Transverse colon (tissue), 4 donors: Measurements from ENCODE around the gene ST3GAL3.

Experiments
- POLR2A ChIP-seq: fragments of 450-650 bp; IDR thresholded peaks from one replicate; pipeline ENCODE4 v1.6.1; 2016; ENCODE audit warnings: antibody characterized with exemption, mild to moderate bottlenecking, moderate library complexity
- POLR2AphosphoS5 ChIP-seq, 3 donors: sonication (generic); formaldehyde crosslinking; IDR thresholded peaks; one replicate each; pipeline ENCODE4 v1.6.1; 2016; ENCODE audit warnings: antibody characterized with exemption in 3 of 3
- TF ChIP-seq, protein P1 (sequence below), 5 experiments: fragments of 200-600 bp in 3 of 5; fragments of 450-650 bp in 2 of 5; sonication (generic) in 3 of 5; IDR thresholded peaks; 1 replicate in 2 of 5; 2 replicates in 3 of 5; pipeline ENCODE4 v1.5.1; 2016 to 2017; ENCODE audit warnings: antibody characterized with exemption in 5 of 5, inconsistent platforms in 3 of 5, mild to moderate bottlenecking in 2 of 5, moderate library complexity in 1 of 5

DNA sequence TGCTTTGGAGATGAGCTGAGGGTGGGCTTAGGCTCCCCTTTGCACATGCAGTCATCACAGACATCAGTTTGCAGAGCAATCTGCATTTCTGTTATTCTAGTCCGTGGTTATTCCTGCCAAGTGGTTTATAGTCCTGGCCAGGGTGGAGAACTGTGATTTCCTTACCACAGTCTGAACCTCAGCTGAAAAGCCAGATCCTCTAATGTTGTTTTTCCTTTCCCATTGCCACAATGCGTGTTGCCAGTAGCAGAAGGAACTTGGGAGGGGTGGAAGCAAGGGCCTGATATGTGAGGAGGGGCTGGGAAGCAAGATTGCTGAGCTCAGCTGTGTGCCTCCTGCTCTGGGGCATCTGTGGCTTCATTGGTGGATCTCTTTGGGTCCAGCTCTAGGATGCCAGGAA, 18.0 kb upstream of the ST3GAL3 start:
- TF ChIP-seq POLR2AphosphoS5 (IDR thresholded peaks at IDR 0.05) (no peak), POLR2A (no peak)
- TF ChIP-seq, protein P1, sequence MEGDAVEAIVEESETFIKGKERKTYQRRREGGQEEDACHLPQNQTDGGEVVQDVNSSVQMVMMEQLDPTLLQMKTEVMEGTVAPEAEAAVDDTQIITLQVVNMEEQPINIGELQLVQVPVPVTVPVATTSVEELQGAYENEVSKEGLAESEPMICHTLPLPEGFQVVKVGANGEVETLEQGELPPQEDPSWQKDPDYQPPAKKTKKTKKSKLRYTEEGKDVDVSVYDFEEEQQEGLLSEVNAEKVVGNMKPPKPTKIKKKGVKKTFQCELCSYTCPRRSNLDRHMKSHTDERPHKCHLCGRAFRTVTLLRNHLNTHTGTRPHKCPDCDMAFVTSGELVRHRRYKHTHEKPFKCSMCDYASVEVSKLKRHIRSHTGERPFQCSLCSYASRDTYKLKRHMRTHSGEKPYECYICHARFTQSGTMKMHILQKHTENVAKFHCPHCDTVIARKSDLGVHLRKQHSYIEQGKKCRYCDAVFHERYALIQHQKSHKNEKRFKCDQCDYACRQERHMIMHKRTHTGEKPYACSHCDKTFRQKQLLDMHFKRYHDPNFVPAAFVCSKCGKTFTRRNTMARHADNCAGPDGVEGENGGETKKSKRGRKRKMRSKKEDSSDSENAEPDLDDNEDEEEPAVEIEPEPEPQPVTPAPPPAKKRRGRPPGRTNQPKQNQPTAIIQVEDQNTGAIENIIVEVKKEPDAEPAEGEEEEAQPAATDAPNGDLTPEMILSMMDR (IDR thresholded peaks at IDR 0.05) = no peak
